ENCODE results near the gene SLIT3.

DNA sequence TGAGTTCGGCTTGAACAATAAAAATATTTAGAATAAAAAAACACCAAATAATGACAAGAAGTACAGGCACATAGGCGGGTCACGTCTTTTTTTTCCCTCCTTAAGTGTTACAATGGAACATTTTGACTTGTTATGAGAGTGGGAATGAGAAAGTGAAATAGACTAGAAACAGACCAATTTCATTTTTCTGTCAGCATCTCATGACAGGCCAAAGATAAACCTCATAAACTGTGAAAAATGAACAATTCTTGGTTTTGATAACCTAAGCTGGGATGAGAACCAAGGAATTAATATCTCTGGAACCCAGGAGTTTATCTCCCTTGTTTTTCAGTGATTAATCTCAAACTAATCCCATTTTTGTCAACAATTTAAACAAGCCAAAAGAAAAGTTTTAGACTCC is 299.5 kb downstream of the SLIT3 start:
- no peak for TF ChIP-seq CTCF (IDR thresholded peaks at IDR 0.05; ENCODE audit: insufficient read depth, low read length, poor library complexity, severe bottlenecking)
- no peak for TF ChIP-seq EZH2phosphoT487 (conservative IDR thresholded peaks at IDR 0.05; ENCODE audit: low read length)

Data from SU-DHL-6 (cell line).